Chondrocyte (in vitro differentiated cells): ENCODE measurements around the gene LMCD1. TPM values are rescaled to one million over a fixed set of nuclear protein-coding genes. Genes with fewer than 3 reads are reported as not detected.
A peak's percentile ranks its signal among the peaks of the same experiment; 100 is the strongest.

Source experiments
- DNase-seq: peaks from one replicate; pipeline ENCODE4 v3.0.0; 2021; ENCODE audit warnings: mixed read lengths, low spot score
- H3K27ac Mint-ChIP-seq: one replicate; pipeline ENCODE4 v1.8.0; 2021; ENCODE audit warnings: mild to moderate bottlenecking, moderate library complexity, mixed read lengths; ENCODE audit not compliant: unreplicated experiment
- H3K27me3 Mint-ChIP-seq: 2 replicates; pipeline ENCODE4 v1.8.0; 2021; ENCODE audit warnings: low read depth, mixed read lengths
- H3K36me3 Mint-ChIP-seq: 2 replicates; pipeline ENCODE4 v1.8.0; 2021; ENCODE audit warnings: low read depth, mixed read lengths
- H3K4me1 Mint-ChIP-seq: 2 replicates; pipeline ENCODE4 v1.8.0; 2021; ENCODE audit warnings: low read depth, mild to moderate bottlenecking, mixed read lengths
- H3K4me3 Mint-ChIP-seq: one replicate; pipeline ENCODE4 v1.8.0; 2021; ENCODE audit warnings: mild to moderate bottlenecking, moderate library complexity, mixed read lengths; ENCODE audit not compliant: unreplicated experiment
- H3K9me3 Mint-ChIP-seq: 2 replicates; pipeline ENCODE4 v1.8.0; 2021; ENCODE audit warnings: low read depth, mixed read lengths
- CTCF ChIP-seq: fragments of 200-600 bp; sonication (generic); IDR thresholded peaks from 2 replicates; pipeline ENCODE4 v1.5.0; 2021; ENCODE audit warnings: antibody characterized with exemption, mild to moderate bottlenecking, moderate library complexity
- total RNA-seq: library from RNA; stranded (reverse); gene quantifications from 3 replicates; pipeline ENCODE4 v1.2.1, GENCODE V29; 2021

LMCD1 gene
- total RNA-seq, 1 donor from 2014 or later = 263 TPM

GRCh38 chr3:8557298-8557697, 55.7 kb downstream of the LMCD1 start:
- no peak for DNase-seq
- no peak for TF ChIP-seq CTCF
- Mint-ChIP-seq H3K4me1 (peaks cover 95% of the 10 kb centered on the region), H3K4me3 (no peak overlapping the region), H3K9me3 (peaks cover 2% of the 10 kb centered on the region), H3K27ac (peak overlapping the region; percentile 57), H3K27me3 (no peaks in the 10 kb centered on the region), H3K36me3 (peaks cover 39% of the 10 kb centered on the region)

GRCh38 chr3:8558645-8559044, 57.0 kb downstream of the LMCD1 start:
- H3K9me3 Mint-ChIP-seq = peaks cover 2% of the 10 kb centered on the region
- H3K36me3 Mint-ChIP-seq = peaks cover 39% of the 10 kb centered on the region
- no peak for DNase-seq
- TF ChIP-seq CTCF = no peak
- H3K27me3 Mint-ChIP-seq = no peaks in the 10 kb centered on the region
- peaks cover 100% of the 10 kb centered on the region for H3K4me1 Mint-ChIP-seq
- H3K27ac Mint-ChIP-seq = peak overlapping the region; percentile 75
- no peak overlapping the region for H3K4me3 Mint-ChIP-seq

GRCh38 chr3:8559351-8559750, 57.7 kb downstream of the LMCD1 start:
- H3K4me3 Mint-ChIP-seq = no peak overlapping the region
- H3K9me3 Mint-ChIP-seq = peaks cover 2% of the 10 kb centered on the region
- peaks cover 35% of the 10 kb centered on the region for H3K36me3 Mint-ChIP-seq

GRCh38 chr3:8560366-8561007, 58.9 kb downstream of the LMCD1 start:
- Mint-ChIP-seq H3K4me3 (peak overlapping the region; percentile 50), H3K36me3 (peaks cover 38% of the 10 kb centered on the region), H3K27me3 (no peaks in the 10 kb centered on the region), H3K4me1 (peaks cover 86% of the 10 kb centered on the region), H3K9me3 (peaks cover 2% of the 10 kb centered on the region), H3K27ac (peak overlapping the region; percentile 98)
- DNase-seq = no peak
- TF ChIP-seq CTCF = no peak

More at GRCh38 chr3:8559351-8559750, 57.7 kb downstream of the LMCD1 start:
- Mint-ChIP-seq H3K27ac (peak overlapping the region; percentile 98), H3K27me3 (no peaks in the 10 kb centered on the region), H3K4me1 (peaks cover 95% of the 10 kb centered on the region)
- DNase-seq = no peak
- no peak for TF ChIP-seq CTCF

GRCh38 chr3:8561370-8561769, 59.7 kb downstream of the LMCD1 start:
- Mint-ChIP-seq H3K4me1 (peaks cover 78% of the 10 kb centered on the region), H3K27ac (peak overlapping the region; percentile 98), H3K27me3 (no peaks in the 10 kb centered on the region), H3K36me3 (peaks cover 35% of the 10 kb centered on the region), H3K9me3 (peaks cover 2% of the 10 kb centered on the region), H3K4me3 (no peak overlapping the region)
- TF ChIP-seq CTCF = no peak
- DNase-seq = no peak
